Stimulated activated CD4-positive, alpha-beta T cell treated with anti-CD3 and anti-CD28 coated beads, Interleukin-4, amount 100 ng/mL, for 4 hours (primary cell): ENCODE results near the gene RDX.
"Not testable (repeated sequence)": the region's sequence is repeated elsewhere in the genome, so short reads cannot be mapped to it uniquely, and the experiment has no call there.

Experiments
- DNase-seq, 2 experiments: peaks; one replicate each; pipeline ENCODE4 v3.0.0-alpha.2; 2020

The RDX gene

DNA sequence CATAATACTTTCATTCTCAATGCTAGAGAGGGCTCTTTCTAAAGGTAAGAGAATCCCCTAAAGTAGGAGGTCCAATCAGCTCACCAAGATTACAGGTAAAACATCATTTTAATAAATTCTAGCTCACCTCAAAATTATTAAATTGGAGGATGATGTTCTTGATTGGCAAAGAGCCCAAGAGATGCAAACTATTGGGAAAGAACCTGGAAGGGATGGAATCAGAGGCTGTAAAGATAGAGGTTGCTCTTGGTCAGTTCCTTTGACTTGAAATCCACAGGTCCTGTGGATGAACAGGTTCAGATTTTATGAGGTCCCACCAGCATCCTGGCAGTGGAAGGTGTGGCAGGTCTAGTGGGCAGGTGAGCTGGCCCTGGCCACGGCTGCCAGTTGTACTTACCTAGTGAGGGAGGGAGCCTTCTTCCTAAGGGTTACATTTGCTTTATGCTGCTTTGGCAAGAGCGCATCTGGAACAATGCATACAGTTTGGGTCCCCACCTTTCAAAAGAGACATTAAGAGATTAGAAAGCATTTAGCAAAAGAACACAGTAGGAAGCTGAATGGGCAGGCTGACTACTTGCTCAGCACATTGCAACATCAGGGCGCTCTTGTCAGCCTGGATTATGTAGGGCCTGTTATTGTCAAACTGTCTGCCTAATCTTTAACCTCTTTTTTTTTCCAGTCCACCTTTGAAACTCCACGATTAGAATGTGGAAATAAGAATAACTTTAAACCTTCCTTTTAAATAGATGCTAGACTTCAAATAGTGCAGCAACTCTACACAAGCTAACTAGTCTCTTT, 97.0 kb downstream of the RDX start:
- no peak for DNase-seq

DNA sequence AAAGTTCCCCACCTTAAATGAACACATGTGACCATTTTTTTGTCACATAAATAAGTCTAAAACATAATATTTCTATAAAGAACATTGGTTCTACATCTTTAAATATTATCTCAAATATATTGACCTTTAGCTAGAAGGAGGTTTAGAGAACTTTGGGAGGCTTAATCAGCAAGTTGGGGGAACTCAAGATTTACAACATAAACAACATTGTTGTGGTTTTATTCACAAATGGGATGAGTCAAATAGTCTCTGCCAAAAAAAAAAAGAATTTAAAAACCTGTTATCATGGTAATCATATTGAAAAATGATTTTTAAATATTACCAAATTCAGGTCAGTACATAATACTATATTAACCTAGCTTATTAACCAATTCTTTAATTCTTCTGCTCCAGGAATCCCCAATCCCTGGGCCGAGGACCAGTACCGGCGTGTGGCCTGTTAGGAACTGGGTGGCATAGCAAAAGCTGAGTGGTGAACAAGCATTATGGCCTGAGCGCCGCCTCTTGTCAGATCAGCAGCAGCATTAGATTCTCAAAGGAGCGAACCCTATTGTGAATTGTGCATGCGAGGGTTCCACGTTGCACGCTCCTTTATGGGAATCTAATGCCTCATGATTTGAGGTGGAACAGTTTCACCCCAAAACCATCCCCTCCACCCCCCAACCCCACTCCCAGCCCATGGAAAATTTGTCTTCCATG, 98.2 kb downstream of the RDX start:
- DNase-seq: no peak

DNA sequence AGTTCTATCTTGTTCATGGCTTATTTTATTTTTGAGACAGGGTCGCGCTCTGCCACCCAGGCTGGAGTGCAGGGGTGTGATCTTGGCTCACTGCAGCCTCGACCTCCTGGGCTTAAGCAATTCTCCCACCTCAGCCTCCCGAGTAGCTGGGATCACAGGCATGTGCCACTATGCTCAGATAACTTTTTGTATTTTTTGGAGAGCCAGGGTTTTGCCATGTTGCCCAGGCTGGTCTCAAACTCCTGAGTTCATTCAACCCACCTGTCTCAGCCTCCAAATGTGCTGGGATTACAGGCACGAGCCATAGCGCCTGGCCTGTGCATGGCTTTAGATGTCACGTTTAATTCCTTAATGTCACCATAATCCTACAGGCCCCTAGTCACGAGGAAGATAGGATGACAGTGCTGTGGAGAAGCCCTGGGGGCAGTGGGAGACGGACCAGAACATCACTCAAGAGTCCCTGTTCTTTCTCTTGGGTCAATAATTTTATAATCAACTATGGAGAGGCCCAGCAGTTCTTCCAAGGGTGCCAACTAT, 99.5 kb downstream of the RDX start:
- DNase-seq: no peak

DNA sequence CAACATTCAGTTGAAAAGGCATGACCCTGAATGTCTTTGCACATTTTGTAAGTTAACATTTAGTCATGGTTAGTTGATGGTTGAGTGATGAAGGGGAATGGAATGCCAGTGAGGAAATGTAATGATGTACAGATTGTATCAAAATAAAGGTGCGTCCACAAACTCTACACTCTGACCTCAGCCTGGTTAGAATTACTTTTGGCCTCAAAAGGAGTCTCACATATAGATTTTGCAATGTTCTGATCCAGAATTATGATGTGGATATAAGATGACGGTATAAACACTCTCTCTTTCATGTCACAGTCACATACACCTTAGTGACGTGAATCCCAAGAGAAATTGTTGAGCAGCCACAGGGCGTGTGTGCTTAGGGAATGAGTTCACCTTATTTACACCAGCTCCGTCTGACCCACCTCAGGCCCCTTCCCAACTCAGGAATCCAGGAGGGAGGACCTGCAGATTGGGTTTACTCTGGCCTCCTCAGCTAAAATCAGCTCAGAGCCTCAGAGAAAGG, 100.1 kb downstream of the RDX start:
- DNase-seq: no peak

DNA sequence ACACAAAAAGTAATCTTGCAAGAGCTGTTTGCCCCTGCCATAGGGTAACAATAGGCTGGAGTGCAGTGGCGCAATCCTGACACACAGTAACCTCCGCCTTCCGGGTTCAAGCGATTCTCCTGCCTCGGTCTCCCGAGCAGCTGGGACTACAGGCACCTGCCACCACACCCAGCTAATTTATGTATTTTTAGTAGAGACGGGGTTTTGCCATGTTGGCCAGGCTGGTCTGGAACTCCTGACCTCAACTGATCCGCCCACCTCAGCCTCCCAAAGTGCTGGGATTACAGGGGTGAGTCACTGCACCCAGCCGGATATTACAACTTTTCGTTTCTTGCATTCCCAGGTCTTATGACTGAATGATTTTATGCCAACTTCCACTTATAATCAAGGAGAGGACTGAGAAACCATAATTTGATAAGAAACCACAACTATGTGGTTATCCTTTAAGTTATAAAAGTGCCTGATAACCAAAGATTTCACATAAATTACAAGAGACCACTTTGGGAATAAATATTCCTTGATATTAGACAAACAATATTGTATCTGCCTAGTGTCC, 102.1 kb downstream of the RDX start:
- DNase-seq: not testable (repeated sequence)

DNA sequence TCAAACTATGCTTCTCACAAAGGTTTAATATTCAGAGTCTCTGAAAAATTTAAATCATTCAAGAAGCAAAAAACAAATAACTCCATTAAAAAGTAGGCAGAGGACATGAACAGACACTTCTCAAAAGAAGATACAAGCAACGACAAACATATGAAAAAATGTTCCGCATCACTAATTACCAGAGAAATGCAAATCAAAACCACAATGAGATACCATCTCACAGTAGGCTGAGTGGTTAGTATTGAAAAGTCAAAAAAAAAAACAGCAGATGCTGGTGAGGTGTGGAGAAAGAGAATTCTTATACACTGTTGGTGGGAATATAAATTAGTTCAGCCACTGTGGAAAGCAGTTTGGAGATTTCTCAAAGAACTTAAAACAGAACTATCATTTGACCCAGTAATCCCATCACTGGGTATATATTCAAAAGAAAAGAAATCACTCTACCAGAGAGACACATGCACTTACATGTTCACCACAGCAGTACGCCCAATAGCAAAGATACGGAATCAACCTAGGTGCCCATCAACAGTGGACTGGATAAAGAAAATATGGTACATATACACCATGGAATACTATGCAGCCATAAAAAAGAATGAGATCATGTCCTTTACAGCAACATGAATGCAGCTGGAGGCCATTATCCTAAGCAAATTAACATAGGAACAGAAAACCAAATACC, 103.7 kb downstream of the RDX start:
- not testable (repeated sequence) for DNase-seq

DNA sequence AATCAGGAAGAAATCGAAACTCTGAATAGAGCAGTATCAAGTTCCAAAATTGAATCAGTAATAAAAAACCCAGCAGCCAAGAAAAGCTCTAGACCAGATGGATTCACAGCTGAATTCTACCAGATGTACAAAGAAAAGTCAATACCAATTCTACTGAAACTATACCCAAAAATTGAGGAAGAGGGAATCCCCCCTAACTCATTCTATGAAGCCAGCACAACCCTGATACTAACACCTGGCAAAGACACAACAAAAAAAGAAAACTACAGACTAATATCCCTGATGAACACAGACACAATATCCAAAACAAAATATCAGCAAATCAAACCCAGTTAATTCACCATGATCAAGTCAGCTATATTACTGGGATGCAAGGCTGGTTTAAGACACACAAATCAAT, 105.5 kb downstream of the RDX start:
- no peak for DNase-seq

DNA sequence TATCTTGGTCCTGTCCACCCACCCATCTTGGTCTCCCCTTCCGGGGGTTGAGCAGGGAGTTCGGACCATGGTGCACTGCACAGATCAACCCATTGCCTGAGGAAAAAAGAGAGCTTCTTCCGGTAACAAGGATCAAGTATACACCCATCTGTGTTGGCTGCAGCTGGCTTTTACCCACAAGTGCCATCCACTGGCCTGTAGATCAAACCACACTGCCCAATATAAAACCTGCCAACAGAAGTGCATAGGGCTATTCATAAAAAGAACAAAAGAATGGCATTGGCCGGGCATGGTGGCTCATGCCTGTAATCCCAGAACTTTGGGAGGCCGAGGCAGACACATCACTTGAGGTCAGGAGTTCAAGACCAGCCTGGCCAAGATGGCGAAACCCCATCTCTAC, 108.7 kb downstream of the RDX start:
- no peak for DNase-seq

DNA sequence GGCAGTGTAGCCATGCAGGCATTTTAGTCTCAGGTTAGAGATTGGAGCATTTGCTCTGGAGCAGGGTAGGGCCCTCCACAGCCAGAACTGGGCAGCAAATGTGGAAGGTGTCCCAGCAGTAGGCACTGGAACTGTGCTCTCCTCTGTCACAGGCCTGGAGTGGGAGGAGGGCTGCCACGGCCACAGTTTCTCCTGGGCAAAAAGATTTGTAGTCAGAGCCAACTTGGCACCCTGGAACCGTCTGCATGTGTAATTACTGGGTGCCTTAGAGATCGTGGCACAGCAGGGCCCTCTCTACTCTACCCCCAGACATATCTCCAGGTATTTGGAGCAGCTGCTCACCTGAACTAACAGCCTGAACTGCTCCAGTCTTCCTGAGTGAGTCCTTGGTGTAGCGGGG, 109.5 kb downstream of the RDX start:
- no peak for DNase-seq

DNA sequence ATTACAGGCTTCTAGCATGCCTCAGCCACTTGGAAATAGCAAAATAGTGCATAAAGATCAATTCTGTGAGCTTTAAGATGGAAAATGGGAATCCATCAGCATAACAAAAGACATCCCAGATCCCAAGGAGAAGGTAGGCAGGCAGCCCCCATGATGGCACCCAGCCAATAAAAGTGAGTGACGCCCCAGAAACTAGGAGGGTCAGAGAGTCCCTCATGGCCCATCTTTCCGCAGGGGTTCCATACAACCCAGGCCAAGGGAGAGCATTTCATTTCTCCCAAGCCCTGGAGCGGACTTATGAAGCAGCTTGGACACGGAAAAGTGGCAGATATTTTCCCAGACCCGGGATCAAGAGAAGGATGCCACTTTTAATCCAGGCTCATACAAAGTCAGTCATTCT, 110.0 kb downstream of the RDX start:
- DNase-seq: no peak

DNA sequence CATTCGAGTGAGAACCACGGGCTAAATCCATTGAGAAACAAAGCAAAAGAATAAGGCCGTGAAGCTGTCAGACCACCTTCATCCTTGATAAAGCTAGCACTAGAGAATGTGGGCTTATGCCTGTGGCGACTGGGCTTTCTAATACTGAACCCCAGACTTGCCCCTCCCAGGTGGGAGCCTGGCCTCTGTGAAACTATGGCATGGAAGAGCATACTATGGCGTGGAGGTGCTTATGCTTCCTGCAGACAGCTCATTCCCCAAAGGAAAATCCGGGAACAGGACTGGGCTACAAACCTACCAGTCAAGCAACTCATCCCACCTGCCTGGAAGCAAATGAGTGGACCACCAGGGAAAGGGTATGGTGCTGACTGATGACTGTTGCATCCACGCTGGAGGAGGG, 110.8 kb downstream of the RDX start:
- no peak for DNase-seq

DNA sequence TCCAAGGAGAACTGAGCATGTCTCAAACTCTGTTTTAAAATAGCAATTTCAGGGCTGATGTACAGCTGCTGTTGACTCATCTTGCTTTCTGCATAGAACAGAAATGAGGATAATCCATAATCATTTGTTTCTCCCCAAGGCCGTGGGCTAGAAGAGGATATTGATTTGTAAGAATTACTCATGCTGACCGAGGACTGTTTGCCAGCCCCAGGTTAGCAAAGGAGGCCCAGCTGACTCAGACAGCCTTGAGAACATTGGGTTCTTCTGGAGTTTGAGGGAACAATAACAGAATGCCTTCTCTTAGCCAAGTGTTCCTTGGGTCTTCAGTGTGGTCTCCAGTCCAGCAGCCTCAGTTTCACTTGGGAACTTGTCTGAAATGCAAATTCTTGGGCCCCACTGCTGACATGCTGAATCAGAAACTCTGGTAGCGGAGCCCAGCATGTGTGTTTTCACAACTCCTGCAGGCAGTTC, 111.3 kb downstream of the RDX start:
- DNase-seq: no peak

DNA sequence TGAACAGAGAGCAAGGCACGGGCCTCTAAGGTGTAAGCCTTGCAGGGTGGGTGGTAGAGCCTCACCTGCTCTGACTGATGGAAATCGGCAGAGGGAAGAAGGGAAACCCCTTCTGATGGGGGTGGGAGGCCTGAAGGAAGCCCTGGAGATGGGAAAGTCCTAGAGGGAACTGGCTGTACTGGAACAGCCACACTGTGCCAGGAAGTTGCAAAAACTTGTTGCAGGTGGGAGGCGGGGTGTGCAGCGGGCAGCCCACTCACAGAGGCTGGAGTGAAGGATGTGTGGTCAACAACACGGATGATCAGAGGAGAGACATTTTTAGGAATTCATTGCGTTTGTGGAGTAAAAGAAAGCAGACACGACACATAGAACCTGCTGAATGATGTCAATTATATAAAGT, 112.0 kb downstream of the RDX start:
- DNase-seq: no peak

DNA sequence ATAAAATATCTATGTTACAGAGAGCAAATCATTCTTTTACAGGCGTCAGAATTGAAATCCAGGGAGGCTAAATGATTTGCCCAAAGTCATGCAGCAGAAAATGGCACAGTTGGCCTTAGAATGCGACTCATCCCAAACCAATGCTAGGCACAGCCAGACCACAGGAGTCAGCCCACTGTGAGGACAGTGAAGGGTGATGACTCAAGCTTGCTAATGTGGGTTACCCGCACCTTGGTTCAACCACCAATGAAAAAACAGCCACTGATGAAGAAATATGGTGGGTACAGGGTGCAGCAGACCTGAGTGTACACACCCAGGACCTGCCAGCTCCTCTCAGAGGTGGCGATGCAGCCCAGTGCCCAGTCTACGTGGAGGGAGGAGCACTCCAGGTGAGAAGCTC, 113.5 kb downstream of the RDX start:
- DNase-seq: no peak

DNA sequence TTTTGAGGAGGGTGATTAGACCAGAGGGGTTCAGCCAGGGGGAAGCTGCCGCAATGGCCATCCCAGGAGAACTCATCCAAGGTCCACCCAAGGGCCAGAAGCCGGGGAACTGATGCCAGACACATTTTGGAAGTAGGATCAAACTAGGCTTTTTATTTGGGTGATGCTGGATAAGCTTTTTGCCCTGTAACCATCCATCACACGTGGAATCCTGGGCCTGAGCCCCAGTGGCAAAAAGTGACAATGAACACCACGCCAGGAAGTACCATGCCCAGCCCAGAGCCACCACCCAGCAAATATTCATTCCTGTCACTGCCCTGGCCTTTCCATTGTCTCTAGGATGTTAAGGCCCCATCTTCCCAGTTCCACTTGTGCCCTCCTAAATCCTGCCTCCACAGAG, 117.3 kb downstream of the RDX start:
- DNase-seq: no peak

DNA sequence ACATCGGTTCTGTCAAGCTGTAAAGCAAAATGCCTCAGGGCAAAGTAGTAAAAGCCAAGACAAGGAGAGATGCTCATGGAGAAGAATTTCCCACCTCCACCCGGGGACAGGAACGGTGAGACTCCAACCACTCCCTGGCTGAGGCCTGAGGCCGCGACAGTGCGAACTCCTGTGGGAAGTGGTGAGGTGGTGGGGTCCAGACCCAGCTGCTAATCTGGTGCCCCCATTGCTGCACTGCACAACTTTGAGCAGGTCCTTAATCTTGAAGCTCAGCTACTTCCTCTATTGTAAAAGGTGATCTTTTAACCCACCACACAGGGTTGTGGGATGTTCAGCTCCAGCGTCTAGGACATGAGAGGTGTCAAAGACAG, 119.3 kb downstream of the RDX start:
- DNase-seq: no peak

DNA sequence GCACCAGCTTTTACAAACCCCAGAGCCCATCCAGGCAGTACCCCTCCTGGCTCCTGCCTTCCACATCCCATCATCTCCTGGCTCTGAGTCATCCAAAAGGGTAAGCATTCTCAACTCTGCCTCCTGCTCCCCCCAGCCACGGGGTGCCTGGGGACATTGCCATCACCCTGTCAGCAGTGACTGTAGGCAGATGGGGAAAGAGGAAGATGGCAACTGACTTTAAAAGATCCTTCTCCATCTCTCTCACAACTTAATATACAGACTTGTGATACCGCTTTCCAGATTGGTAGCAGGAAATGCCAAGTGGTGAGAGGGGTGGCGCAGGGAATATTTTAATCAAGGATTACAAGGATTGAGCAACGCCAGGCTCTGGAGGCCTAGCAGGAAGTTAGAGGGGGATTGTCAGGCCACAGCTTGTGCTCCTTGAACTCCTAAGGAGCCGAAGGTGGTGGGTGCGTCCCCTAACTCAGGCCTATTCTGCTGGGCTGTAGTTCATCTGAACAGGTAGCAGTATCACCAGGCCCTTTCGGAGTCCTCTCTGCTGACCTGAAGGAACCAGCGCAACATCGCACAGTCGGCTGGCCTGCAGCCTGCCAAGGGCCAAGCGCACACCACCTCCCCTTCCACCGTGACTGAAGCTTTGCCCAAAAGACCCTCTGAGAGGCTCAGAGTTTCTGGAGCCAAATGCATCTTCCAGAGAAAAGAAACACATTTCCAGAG, 119.9 kb downstream of the RDX start:
- no peak for DNase-seq

DNA sequence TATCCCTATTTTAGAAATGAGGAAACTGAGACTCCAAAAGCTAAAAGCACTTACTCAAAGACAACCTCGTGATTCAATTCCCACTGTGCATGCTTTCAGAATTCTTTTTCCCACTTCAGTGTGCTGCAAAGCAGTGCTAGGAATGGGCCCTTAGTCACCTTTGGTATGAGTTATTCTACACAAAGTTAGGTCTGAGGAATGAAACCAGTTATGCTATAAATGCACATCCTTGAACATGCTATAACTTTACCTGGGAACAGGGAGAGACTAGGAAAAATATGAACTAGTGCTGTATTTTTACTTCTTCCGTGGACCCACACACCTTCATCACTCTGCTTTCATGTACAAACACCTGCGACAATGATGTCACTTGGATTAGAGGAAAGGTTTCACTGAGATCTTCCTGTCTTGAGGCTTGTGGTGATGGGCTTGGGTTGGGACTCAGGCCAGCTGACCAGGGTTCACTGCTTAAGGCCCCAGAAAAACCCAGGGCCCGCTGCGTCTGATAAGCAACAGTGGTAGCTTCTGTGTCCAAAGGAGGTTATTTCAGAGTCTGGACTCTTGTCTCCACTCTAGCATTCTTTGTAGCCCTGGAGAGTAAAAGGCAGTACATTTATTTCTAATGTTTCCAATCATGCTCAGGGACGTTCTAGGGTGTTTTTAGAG, 121.6 kb downstream of the RDX start:
- no peak for DNase-seq

DNA sequence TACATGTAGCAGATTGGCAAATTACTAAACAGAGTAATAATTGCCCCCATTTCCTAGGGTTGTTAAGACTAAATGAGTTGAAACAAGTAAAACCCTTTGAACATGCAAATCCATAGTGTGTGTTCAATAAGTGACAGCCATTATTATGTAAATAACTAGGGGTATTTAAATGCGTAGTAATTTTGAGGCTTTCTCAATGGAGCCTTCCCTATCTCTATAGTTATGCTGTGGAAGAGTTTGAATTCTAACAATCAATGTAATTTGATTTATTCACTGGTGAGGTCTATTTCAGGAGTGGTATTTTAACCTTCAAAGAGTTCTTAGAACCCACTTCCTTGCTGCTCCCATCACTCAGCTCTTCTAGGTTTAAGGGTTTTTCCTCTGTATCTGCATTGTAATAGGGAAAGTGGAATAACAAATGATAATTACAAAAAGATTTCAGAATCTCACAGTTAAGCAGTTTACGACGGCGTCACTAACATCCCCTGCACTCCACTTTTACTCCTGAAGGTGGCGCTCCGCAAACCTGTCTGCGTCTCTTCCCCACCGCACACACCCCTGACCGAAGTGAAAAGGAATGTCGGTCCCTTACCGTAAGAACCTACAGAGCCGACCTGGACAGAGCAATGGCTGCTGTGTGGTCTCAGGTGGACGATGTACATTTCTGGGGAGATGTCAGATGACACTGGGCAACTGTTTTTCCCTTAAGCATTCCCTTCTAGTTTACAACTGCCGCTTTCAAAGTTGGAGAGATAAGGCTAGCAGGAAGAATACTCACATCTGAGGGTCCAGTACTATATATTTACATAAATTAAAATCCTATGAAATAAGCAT, 122.4 kb downstream of the RDX start:
- peak; percentile 30 to 59 for DNase-seq

DNA sequence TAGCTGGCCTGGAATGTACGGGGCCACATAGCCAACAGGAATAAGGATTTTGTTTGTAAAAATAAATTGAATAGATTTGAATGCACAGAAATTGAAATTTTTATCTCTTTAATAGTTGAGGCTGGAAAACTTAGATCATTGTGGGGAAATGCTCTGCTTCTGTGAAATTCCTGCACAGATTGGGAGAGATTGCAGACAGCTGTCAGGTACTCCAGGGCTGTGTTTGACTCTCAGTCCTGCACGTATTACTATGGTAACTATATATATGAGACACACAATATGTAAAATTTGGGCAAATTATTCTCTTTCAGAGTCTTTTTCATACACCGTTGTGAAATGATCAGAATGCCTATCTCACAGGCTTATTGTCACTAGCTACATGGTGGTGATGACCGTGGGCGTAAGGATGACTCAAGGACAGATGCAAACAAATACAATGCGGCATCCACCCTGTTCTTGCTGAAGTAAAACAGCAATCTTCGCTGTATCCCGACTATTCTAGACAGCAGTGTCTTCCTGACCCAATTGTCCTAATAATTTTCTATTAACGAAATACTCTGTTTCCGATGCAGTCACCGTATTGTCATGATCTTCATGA, 123.8 kb downstream of the RDX start:
- peak in 1 of 2 experiments; percentile 6 for DNase-seq

DNA sequence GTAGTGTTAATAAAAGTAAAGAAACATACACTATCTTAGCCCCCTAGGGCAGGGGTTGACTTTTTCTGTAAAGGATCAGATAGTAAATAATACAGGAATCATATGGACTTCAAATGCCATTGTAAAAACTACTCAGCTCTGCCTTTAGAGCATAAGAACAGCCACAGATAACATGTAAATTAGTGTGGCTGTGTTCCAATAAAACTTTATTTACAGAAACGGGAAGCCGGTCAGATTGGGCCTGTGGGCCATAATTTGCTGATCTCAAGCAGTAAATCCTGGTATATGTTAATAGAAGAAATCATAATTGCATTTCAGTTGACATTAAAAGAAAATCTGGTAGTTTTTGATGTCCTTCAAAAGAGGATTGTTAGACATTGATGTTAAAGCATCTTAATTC, 126.7 kb downstream of the RDX start:
- no peak for DNase-seq
